GM23338 (cell line): Measurements from ENCODE around the gene C16orf87. TPM values are rescaled to one million over a fixed set of nuclear protein-coding genes. Genes with fewer than 3 reads are reported as not detected.

Source experiments
- ATAC-seq: fragments of 200-7000 bp; cut with Tn5 transposase; 3 replicates; pipeline ENCODE4 v1.9.1; 2020
- DNase-seq: peaks from one replicate; pipeline ENCODE4 v3.0.0-alpha.2; 2015; ENCODE audit warnings: low spot score
- H2AFZ ChIP-seq: fragments of 200-600 bp; sonication (generic); 2 replicates; pipeline ENCODE4 v1.8.0; 2016; ENCODE audit warnings: antibody characterized with exemption, mild to moderate bottlenecking, moderate library complexity
- H3F3A ChIP-seq: fragments of 200-600 bp; sonication (generic); replicated peaks from 2 replicates; pipeline ENCODE4 v1.8.0; 2017; ENCODE audit warnings: antibody characterized with exemption, mixed run types, low read depth
- H3K27ac ChIP-seq: fragments of 200-600 bp; sonication (generic); 2 replicates; pipeline ENCODE4 v1.6.1; 2016; ENCODE audit warnings: low read depth
- H3K27me3 ChIP-seq: fragments of 200-600 bp; sonication (generic); 2 replicates; pipeline ENCODE4 v1.8.0; 2016; ENCODE audit warnings: mild to moderate bottlenecking, mixed run types, moderate library complexity; ENCODE audit not compliant: insufficient read depth
- H3K36me3 ChIP-seq: fragments of 200-600 bp; sonication (generic); 2 replicates; pipeline ENCODE4 v1.8.0; 2016; ENCODE audit warnings: mild to moderate bottlenecking; ENCODE audit not compliant: insufficient read depth
- H3K4me1 ChIP-seq: fragments of 200-600 bp; sonication (generic); 2 replicates; pipeline ENCODE4 v1.8.0; 2016; ENCODE audit warnings: mild to moderate bottlenecking, moderate library complexity; ENCODE audit not compliant: insufficient read depth
- H3K4me2 ChIP-seq: fragments of 200-600 bp; sonication (generic); 2 replicates; pipeline ENCODE4 v1.7.1; 2017; ENCODE audit warnings: mixed run types
- H3K4me3 ChIP-seq: fragments of 200-600 bp; sonication (generic); 2 replicates; pipeline ENCODE4 v1.6.1; 2016; ENCODE audit warnings: mixed run types
- H3K79me2 ChIP-seq: fragments of 200-600 bp; sonication (generic); replicated peaks from 2 replicates; pipeline ENCODE4 v1.8.0; 2017; ENCODE audit warnings: mild to moderate bottlenecking; ENCODE audit not compliant: insufficient read depth
- H3K9me2 ChIP-seq: fragments of 200-600 bp; sonication (generic); 2 replicates; pipeline ENCODE4 v1.8.0; 2017; ENCODE audit not compliant: insufficient read depth
- H4K20me1 ChIP-seq: fragments of 200-600 bp; sonication (generic); replicated peaks from 2 replicates; pipeline ENCODE4 v1.8.0; 2017; ENCODE audit warnings: mild to moderate bottlenecking; ENCODE audit not compliant: insufficient read depth
- H3K27ac Mint-ChIP-seq: 2 replicates; pipeline ENCODE4 v1.8.0; 2020; ENCODE audit warnings: inconsistent platforms, mild to moderate bottlenecking, moderate library complexity, mixed read lengths
- H3K27me3 Mint-ChIP-seq: 3 replicates; pipeline ENCODE4 v1.8.0; 2022; ENCODE audit warnings: low read depth, mild to moderate bottlenecking, moderate library complexity, mixed read lengths, inconsistent platforms; ENCODE audit not compliant: insufficient read depth, poor library complexity
- H3K36me3 Mint-ChIP-seq: 3 replicates; pipeline ENCODE4 v1.8.0; 2021; ENCODE audit warnings: low read depth, mild to moderate bottlenecking, inconsistent platforms, moderate library complexity, mixed read lengths
- H3K4me1 Mint-ChIP-seq: 3 replicates; pipeline ENCODE4 v1.8.0; 2020; ENCODE audit warnings: mild to moderate bottlenecking, inconsistent platforms, mixed read lengths
- H3K4me3 Mint-ChIP-seq: 3 replicates; pipeline ENCODE4 v1.8.0; 2021; ENCODE audit warnings: moderate library complexity, mild to moderate bottlenecking, inconsistent platforms, mixed read lengths
- H3K9me3 Mint-ChIP-seq: 3 replicates; pipeline ENCODE4 v1.8.0; 2020; ENCODE audit warnings: moderate library complexity, mild to moderate bottlenecking, inconsistent platforms, mixed read lengths
- CREB1 ChIP-seq: fragments of 250-450 bp; sonication (Bioruptor Pico); IDR thresholded peaks from 2 replicates; pipeline ENCODE4 v1.5.0; 2020; ENCODE audit warnings: low read depth, mild to moderate bottlenecking, moderate library complexity
- ETS1 ChIP-seq: IDR thresholded peaks from 2 replicates; pipeline ENCODE4 v1.6.1; 2016; ENCODE audit warnings: antibody characterized with exemption
- EZH2phosphoT487 ChIP-seq: fragments of 200-600 bp; sonication (generic); IDR thresholded peaks from one replicate; pipeline ENCODE4 v1.8.1; 2018; ENCODE audit warnings: antibody characterized with exemption; ENCODE audit not compliant: unreplicated experiment
- JUNB ChIP-seq: IDR thresholded peaks from one replicate; pipeline ENCODE4 v1.6.1; 2016; ENCODE audit warnings: antibody characterized with exemption; ENCODE audit not compliant: unreplicated experiment
- NANOG ChIP-seq: IDR thresholded peaks from 2 replicates; pipeline ENCODE4 v1.6.1; 2016; ENCODE audit warnings: antibody characterized with exemption, borderline replicate concordance
- POLR2AphosphoS5 ChIP-seq: IDR thresholded peaks from 2 replicates; pipeline ENCODE4 v1.6.1; 2016; ENCODE audit warnings: antibody characterized with exemption, low read depth
- REST ChIP-seq: IDR thresholded peaks from one replicate; pipeline ENCODE4 v1.6.1; 2018; ENCODE audit warnings: antibody characterized with exemption; ENCODE audit not compliant: unreplicated experiment
- STAT1 ChIP-seq: IDR thresholded peaks from one replicate; pipeline ENCODE4 v1.6.1; 2016; ENCODE audit warnings: antibody characterized with exemption; ENCODE audit not compliant: unreplicated experiment
- ZNF114 ChIP-seq: fragments of 250-450 bp; sonication (Bioruptor Pico); IDR thresholded peaks from 2 replicates; pipeline ENCODE4 v1.5.0; 2020; ENCODE audit warnings: mild to moderate bottlenecking, moderate library complexity
- ZNF331 ChIP-seq: fragments of 250-450 bp; sonication (Bioruptor Pico); IDR thresholded peaks from 2 replicates; pipeline ENCODE4 v1.5.0; 2020; ENCODE audit warnings: low read depth, mild to moderate bottlenecking, moderate library complexity
- ZNF462 ChIP-seq: fragments of 250-450 bp; sonication (Bioruptor Pico); IDR thresholded peaks from 2 replicates; pipeline ENCODE4 v1.5.0; 2020; ENCODE audit warnings: mild to moderate bottlenecking, moderate library complexity
- polyA plus RNA-seq: library from polyadenylated mRNA; unstranded; fragments of >200 nt; fragmentation: Nextera tagmentation; extraction: Ambion mirVana; gene quantifications from 2 replicates; pipeline ENCODE4 v1.2.1, GENCODE V29; 2016
- total RNA-seq: library from RNA; depleted of rRNA; stranded (reverse); fragments of >200 nt; shearing (Covaris generic); gene quantifications from 2 replicates; pipeline ENCODE4 v1.2.3, GENCODE V29; 2014
- TF ChIP-seq, protein P1 (sequence below), 2 experiments: fragments of 200-600 bp in 1 of 2; sonication (generic) in 1 of 2; conservative IDR thresholded peaks; 2 replicates each; pipeline versions ENCODE4 v1.5.1 to v1.6.1; 2016 to 2017; ENCODE audit warnings: antibody characterized with exemption in 2 of 2, low read depth in 2 of 2, mild to moderate bottlenecking in 2 of 2, moderate library complexity in 1 of 2

The C16orf87 gene
- total and polyA plus RNA-seq, 2 experiments from 2014 or later, result 23.4 to 46.0 TPM

DNA sequence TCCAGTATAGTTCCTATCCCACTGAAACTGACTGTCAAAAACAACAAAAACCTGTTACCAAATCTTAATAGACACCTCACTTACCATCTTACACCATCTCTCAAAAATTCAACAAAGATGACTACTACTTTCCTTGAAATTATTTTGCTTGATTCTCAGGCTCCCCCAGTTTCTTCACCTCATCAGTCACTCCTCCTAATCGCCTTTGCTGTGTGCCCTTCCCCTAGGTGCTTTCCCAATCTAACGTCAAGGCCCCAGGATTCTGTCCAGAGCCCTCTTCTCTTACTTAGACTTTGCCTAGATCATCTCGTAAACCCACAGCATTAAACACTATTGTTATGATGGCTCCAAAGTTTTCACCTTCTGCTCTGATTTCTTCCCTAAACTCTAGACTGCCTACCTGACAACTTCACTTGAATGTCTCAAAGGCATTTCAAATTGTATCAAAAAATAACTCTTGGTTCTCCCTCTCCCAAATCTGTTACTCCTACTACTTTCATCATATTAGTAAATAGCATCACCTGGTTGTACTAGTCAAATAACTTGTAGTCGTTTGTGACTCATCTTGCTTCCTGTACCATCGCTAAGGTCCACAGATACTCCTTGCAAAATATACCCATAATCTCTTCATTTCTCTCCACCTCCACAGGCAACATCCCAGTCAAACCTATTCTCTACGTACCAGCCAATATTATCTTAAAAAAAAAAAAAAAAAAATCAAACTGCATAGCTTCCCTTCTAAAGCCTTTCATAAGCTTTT is 18.0 kb downstream of the C16orf87 start (continued):
- TF ChIP-seq ZNF462 (CRISPR knock-in tag) (no peak), EZH2phosphoT487 (no peak)

GRCh38 chr16:46811682-46812081 is 19.3 kb downstream of the C16orf87 start:
- Mint-ChIP-seq H3K4me1 (peaks cover 3% of the 10 kb centered on the region; the same call in 1 of the 3 replicates), H3K27ac (no peak overlapping the region), H3K27me3 (no peaks in the 10 kb centered on the region), H3K36me3 (peaks cover 12% of the 10 kb centered on the region; the same call in 2 of the 3 replicates), H3K4me3 (no peak overlapping the region), H3K9me3 (no peaks in the 10 kb centered on the region)
- DNase-seq (no peak), ATAC-seq (no peak)
- H3K9me2 ChIP-seq, result no peaks in the 10 kb centered on the region
- no peaks in the 10 kb centered on the region for H3F3A ChIP-seq
- H4K20me1 ChIP-seq, result no peaks in the 10 kb centered on the region; the same call in none of the 2 replicates
- H2AFZ ChIP-seq, result no peak overlapping the region
- 0 out of 2 replicates have a peak, but pooled peaks cover 1% of the 10 kb centered on the region for H3K4me1 ChIP-seq
- no peak overlapping the region for H3K4me2 ChIP-seq
- H3K27ac ChIP-seq, result no peak overlapping the region
- H3K4me3 ChIP-seq, result no peak overlapping the region
- H3K27me3 ChIP-seq, result no peaks in the 10 kb centered on the region
- H3K36me3 ChIP-seq, result no peaks in the 10 kb centered on the region
- peaks cover 99% of the 10 kb centered on the region for H3K79me2 ChIP-seq
- TF ChIP-seq EZH2phosphoT487, result no peak
- TF ChIP-seq ZNF114 (CRISPR knock-in tag), result no peak
- TF ChIP-seq NANOG, result no peak
- TF ChIP-seq ETS1, result no peak
- TF ChIP-seq STAT1, result no peak
- TF ChIP-seq JUNB, result no peak
- TF ChIP-seq, protein P1, sequence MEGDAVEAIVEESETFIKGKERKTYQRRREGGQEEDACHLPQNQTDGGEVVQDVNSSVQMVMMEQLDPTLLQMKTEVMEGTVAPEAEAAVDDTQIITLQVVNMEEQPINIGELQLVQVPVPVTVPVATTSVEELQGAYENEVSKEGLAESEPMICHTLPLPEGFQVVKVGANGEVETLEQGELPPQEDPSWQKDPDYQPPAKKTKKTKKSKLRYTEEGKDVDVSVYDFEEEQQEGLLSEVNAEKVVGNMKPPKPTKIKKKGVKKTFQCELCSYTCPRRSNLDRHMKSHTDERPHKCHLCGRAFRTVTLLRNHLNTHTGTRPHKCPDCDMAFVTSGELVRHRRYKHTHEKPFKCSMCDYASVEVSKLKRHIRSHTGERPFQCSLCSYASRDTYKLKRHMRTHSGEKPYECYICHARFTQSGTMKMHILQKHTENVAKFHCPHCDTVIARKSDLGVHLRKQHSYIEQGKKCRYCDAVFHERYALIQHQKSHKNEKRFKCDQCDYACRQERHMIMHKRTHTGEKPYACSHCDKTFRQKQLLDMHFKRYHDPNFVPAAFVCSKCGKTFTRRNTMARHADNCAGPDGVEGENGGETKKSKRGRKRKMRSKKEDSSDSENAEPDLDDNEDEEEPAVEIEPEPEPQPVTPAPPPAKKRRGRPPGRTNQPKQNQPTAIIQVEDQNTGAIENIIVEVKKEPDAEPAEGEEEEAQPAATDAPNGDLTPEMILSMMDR (conservative IDR thresholded peaks at IDR 0.05; ENCODE audit: low read depth in 2 of 2), result no peak
- no peak for TF ChIP-seq CREB1 (CRISPR knock-in tag)
- no peak for TF ChIP-seq ZNF331 (CRISPR knock-in tag)
- no peak for TF ChIP-seq POLR2AphosphoS5
- TF ChIP-seq REST, result no peak
